OCI-LY1 (cell line): ENCODE results near the gene GALNT1.

Experiments
- CTCF ChIP-seq: fragments of 200-600 bp; sonication (generic), shearing (Covaris generic); IDR thresholded peaks from 2 replicates; pipeline ENCODE4 v1.5.1; 2017; ENCODE audit warnings: mild to moderate bottlenecking, antibody characterized with exemption, low read length, moderate library complexity, mixed read lengths
- EZH2 ChIP-seq: fragments of 200-600 bp; sonication (generic), shearing (Covaris generic); IDR thresholded peaks from 2 replicates; pipeline ENCODE4 v1.8.0; 2017; ENCODE audit warnings: borderline replicate concordance, mixed run types, mild to moderate bottlenecking, antibody characterized with exemption, low read length, moderate library complexity, mixed read lengths

- TF ChIP-seq CTCF (no peak), EZH2 (no peak)
Observed at GRCh38 chr18:35740656-35741055, 159.1 kb downstream of the GALNT1 start.
